IPS DF 6.9 (cell line): ENCODE results near the gene APOC3.

Experiments
- DNase-seq: peaks from one replicate; pipeline ENCODE4 v3.0.0-alpha.2; 2013; ENCODE audit warnings: low read depth, low spot score
- H3K27ac ChIP-seq: one replicate; pipeline ENCODE4 v1.5.1; 2013; ENCODE audit warnings: low read length, control low read depth
- H3K27me3 ChIP-seq: 2 replicates; pipeline ENCODE4 v1.6.1; 2013; ENCODE audit warnings: mild to moderate bottlenecking, low read length; ENCODE audit not compliant: control insufficient read depth, insufficient read depth
- H3K36me3 ChIP-seq: 2 replicates; pipeline ENCODE4 v1.6.1; 2013; ENCODE audit warnings: low read length; ENCODE audit not compliant: control insufficient read depth, insufficient read depth
- H3K4me1 ChIP-seq: 2 replicates; pipeline ENCODE4 v1.6.1; 2013; ENCODE audit warnings: low read length; ENCODE audit not compliant: control insufficient read depth, insufficient read depth
- H3K4me3 ChIP-seq: 2 replicates; pipeline ENCODE4 v1.5.1; 2013; ENCODE audit warnings: mild to moderate bottlenecking, low read length
- H3K9me3 ChIP-seq: 2 replicates; pipeline ENCODE4 v1.6.1; 2013; ENCODE audit warnings: low read length, inconsistent platforms; ENCODE audit not compliant: control insufficient read depth, insufficient read depth
- WGBS: extraction: QIAGEN DNeasy Blood & Tissue Kit; methylation state at CpG from one replicate; pipeline ENCODE4 v1.1.7; 2013; ENCODE audit warnings: mixed read lengths, missing lambda C conversion rate; ENCODE audit not compliant: insufficient read length, insufficient coverage; 5-methylcytosine and 5-hydroxymethylcytosine counted together

The APOC3 gene

DNA sequence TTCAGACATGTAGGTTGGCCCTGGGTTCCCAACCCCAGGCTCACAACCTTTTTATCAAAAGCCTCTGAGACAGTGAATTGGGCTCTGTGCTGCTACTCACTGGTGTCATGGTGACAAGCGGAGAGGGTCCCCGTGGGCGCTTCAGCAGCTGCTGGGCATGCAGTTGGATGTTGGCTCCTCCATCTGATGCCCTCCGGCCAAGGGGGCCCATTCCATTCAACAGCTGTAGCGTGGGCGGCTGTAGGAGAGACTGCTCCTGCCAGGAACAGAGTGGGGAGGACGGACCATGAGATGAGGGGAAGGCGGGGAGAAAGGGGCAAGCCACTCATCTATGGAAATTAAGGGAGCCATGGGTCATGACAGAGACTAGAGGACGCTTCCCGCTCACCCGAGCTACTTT, 43.7 kb downstream of the APOC3 start:
- Histone ChIP-seq H3K27ac (no peak overlapping the region), H3K4me3 (no peak overlapping the region), H3K36me3 (peaks cover 3% of the 10 kb centered on the region; the same call in 1 of the 2 replicates), H3K9me3 (no peaks in the 10 kb centered on the region), H3K4me1 (no peaks in the 10 kb centered on the region), H3K27me3 (no peaks in the 10 kb centered on the region)
- no peak for DNase-seq
- no CpG with 5 or more reads among the region's 11 CpGs for WGBS

DNA sequence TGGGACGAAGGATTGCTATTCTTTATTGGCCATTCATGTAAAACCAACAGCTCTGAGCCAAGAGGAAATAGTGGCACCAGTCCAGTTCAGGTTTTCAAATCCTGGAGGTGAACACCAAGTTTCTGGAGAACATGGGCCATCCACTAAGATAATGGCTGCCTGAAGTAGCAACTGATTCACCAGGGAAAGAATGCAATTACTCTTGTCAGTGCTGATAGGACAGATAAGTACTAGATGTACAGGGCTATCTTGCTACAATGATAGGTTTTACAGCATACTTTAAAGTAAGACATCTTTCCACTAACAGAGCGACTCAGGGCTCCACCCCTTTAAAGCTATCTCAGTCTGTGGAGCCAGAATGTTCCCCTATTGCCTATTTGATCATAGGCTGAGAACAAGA, 44.5 kb downstream of the APOC3 start:
- no CpG with 5 or more reads among the region's 2 CpGs for WGBS
- H3K4me3 ChIP-seq = no peak overlapping the region
- H3K9me3 ChIP-seq = no peaks in the 10 kb centered on the region
- no peak for DNase-seq
- no peaks in the 10 kb centered on the region for H3K27me3 ChIP-seq
- peaks cover 3% of the 10 kb centered on the region; the same call in 1 of the 2 replicates for H3K36me3 ChIP-seq
- H3K27ac ChIP-seq = no peak overlapping the region
- no peaks in the 10 kb centered on the region for H3K4me1 ChIP-seq

DNA sequence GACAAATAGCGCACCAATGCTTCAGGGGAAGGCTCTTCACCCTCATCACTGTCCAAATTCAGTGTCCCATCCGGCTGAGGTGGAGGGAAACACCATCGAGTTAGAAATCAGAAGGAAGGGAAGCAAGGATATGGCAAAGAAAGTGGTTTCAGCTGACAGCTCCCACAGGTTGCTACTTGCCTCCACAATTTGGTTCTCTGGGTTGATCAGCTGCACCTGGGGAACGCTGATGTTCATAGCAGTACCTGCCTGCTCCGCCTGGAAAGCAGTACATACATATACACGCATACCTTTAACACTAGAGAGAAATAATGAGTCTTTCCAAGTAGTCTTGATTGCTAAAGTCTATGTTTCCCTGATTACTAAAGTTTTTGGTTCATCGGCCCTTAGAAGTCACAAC, 45.5 kb downstream of the APOC3 start:
- DNase-seq = no peak
- H3K9me3 ChIP-seq = no peaks in the 10 kb centered on the region
- H3K36me3 ChIP-seq = 0 out of 2 replicates have a peak, but pooled peaks cover 3% of the 10 kb centered on the region
- no peaks in the 10 kb centered on the region for H3K4me1 ChIP-seq
- H3K27me3 ChIP-seq = no peaks in the 10 kb centered on the region
- H3K27ac ChIP-seq = no peak overlapping the region
- H3K4me3 ChIP-seq = no peak overlapping the region
- no CpG with 5 or more reads among the region's 7 CpGs for WGBS

DNA sequence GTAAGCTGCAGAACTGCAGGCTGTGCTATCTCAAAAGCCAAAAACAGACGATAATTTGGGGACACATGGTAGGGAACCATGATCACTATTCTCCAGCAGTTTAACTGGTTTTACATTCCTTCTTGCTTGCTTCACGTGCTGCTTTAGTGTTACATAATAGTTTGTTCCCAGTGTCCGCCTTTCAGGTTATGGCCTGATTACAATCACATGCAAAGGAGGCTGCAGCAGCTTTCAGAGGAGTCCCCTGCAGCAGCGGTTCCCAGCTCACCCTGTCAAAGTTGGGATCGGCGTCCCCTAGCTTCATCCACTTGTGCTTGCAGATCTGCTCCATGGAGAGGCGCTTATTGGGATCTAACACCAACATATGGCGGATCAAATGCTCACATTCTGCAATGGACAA, 46.9 kb downstream of the APOC3 start:
- Histone ChIP-seq H3K36me3 (0 out of 2 replicates have a peak, but pooled peaks cover 3% of the 10 kb centered on the region), H3K4me1 (no peaks in the 10 kb centered on the region), H3K9me3 (no peaks in the 10 kb centered on the region), H3K27me3 (no peaks in the 10 kb centered on the region), H3K4me3 (no peak overlapping the region), H3K27ac (no peak overlapping the region)
- WGBS = no CpG with 5 or more reads among the region's 8 CpGs
- DNase-seq = no peak

DNA sequence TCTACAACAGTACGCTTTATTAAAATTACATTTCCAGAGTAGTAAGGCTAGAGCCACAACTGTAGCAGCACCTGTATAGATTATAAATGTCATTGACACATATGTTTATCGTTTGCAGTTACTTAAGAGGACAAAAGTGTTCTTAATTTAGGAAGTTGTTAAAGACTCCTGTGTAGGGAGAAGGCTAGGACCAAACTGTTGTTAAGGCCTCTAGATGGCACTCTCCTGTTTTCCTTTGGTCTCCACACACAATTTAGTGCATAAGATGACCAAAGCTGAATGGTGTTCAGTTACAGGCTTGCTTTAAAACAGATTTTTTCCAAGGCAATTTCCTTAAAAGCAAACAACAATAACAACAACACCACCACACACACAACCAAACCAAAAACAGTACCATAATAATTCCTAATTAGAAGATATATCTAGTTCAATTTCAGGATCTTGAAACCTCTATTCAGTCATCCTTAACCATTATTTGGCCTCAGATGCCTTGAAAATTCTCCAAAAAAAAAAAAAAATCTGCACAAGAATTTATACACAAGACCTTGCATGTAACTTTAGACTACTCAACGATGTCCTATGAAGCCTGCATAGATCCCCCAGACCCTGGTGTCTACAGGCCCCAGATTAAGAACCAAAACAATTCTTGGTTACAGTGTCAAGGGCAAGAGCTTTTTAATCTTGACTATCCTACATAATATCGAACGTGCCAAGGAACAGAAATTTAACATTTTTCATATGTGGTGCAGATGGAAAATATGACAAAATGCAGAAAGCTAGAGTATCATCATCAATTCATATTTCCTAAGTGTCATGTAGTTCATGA, 50.3 kb downstream of the APOC3 start:
- Histone ChIP-seq H3K27ac (no peak overlapping the region), H3K4me3 (no peak overlapping the region), H3K27me3 (no peaks in the 10 kb centered on the region), H3K4me1 (no peaks in the 10 kb centered on the region), H3K9me3 (no peaks in the 10 kb centered on the region), H3K36me3 (no peaks in the 10 kb centered on the region; the same call in 1 of the 2 replicates)
- peak; percentile 27 for DNase-seq
- no CpG with 5 or more reads among the region's 5 CpGs for WGBS

DNA sequence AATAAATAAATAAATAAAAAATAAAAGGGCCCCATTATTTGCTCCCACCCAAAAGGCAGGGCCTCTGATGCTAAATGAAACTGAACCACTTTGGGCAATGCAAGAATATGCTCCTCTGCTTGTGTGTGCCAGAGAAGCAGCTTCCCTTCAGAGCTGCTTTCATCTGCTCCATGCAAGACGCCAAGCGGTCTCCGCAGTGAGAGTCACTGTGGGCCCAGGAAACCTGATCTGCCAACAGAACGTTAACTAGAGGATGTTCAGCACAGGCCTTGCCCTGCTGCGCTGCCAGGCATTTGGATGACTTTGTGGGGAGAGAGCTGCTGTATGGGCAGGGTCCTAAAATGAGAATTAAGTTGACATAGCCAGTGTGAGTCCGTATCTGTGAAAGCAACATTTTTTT, 51.4 kb downstream of the APOC3 start:
- H3K4me3 ChIP-seq = no peak overlapping the region
- no peak overlapping the region for H3K27ac ChIP-seq
- no peaks in the 10 kb centered on the region; the same call in 1 of the 2 replicates for H3K36me3 ChIP-seq
- no CpG with 5 or more reads among the region's 6 CpGs for WGBS
- DNase-seq = no peak
- no peaks in the 10 kb centered on the region for H3K27me3 ChIP-seq
- no peaks in the 10 kb centered on the region for H3K4me1 ChIP-seq
- H3K9me3 ChIP-seq = no peaks in the 10 kb centered on the region

DNA sequence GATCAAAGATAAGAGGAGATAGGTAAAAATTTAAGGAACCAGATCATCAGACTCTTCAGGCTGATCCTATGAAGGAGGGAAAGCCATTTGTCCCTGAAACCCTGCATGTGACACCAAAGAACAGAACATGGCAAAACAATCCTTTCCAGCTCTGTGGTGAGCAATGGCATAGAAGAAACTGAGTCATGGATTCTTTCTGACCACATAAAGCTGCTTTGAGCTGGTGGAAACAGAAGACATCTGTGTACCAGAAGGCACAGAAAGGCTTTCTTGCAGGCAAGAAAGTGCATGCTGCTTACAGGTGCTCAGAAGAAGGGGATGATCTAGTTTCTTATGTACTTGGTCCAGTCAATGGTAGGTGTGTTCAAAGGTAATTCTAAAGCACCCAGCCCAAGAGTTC, 52.7 kb downstream of the APOC3 start:
- Histone ChIP-seq H3K27me3 (no peaks in the 10 kb centered on the region), H3K27ac (no peak overlapping the region), H3K36me3 (no peaks in the 10 kb centered on the region; the same call in 1 of the 2 replicates), H3K4me3 (no peak overlapping the region), H3K4me1 (no peaks in the 10 kb centered on the region), H3K9me3 (no peaks in the 10 kb centered on the region)
- no peak for DNase-seq
